ENCODE results near the gene SIGLEC1.

SIGLEC1 gene

GRCh38 chr20:3744037-3744436 is 31.6 kb upstream of the SIGLEC1 start:
- no peak for FAIRE-seq

GRCh38 chr20:3743251-3743650 is 30.9 kb upstream of the SIGLEC1 start:
- no peak for FAIRE-seq

- FAIRE-seq = no peak
Observed at GRCh38 chr20:3741836-3742458, 29.5 kb upstream of the SIGLEC1 start.

- FAIRE-seq = no peak
Observed at GRCh38 chr20:3740615-3741301, 28.4 kb upstream of the SIGLEC1 start.

- FAIRE-seq = no peak
Observed at GRCh38 chr20:3739926-3740451, 27.6 kb upstream of the SIGLEC1 start.

GRCh38 chr20:3739054-3739925 is 26.9 kb upstream of the SIGLEC1 start:
- no peak for FAIRE-seq

GRCh38 chr20:3738111-3739053 is 26.0 kb upstream of the SIGLEC1 start:
- FAIRE-seq = no peak

- FAIRE-seq = no peak
Observed at GRCh38 chr20:3735768-3736167, 23.4 kb upstream of the SIGLEC1 start.

- FAIRE-seq = no peak
Observed at GRCh38 chr20:3734111-3734843, 21.9 kb upstream of the SIGLEC1 start.

- no peak for FAIRE-seq
Observed at GRCh38 chr20:3733119-3733995, 21.0 kb upstream of the SIGLEC1 start.

- no peak for FAIRE-seq
Observed at GRCh38 chr20:3732327-3733118, 20.1 kb upstream of the SIGLEC1 start, which contains the start of gene HSPA12B. Gene HSPA12B, plus strand, starts transcription at chr20:3732685. Its CDS starts 5,990 bp downstream, at chr20:3738675.

- no peak for FAIRE-seq
Observed at GRCh38 chr20:3731944-3732326, 19.5 kb upstream of the SIGLEC1 start.

GRCh38 chr20:3730803-3731672 is 18.6 kb upstream of the SIGLEC1 start:
- FAIRE-seq = no peak

GRCh38 chr20:3729811-3730540 is 17.6 kb upstream of the SIGLEC1 start:
- no peak for FAIRE-seq

- no peak for FAIRE-seq
Observed at GRCh38 chr20:3729378-3729777, 17.0 kb upstream of the SIGLEC1 start.

- FAIRE-seq = no peak
Observed at GRCh38 chr20:3728876-3729275, 16.5 kb upstream of the SIGLEC1 start.

GRCh38 chr20:3728354-3728753 is 16.0 kb upstream of the SIGLEC1 start:
- FAIRE-seq = no peak

Measured in colon (tissue), 2 donors.